GM13976 (cell line): ENCODE data around the gene CD37.

Source experiments
- DNase-seq: peaks from one replicate; pipeline ENCODE4 v3.0.0; 2012; ENCODE audit warnings: low spot score
- in situ Hi-C: fragments of 300-500 bp; cut with MboI; formaldehyde crosslinking; loops from one replicate; pipeline ENCODE4 v1.12.0; 2022; ENCODE audit warnings: low sequenced_read_pairs, mixed read lengths, inconsistent platforms; ENCODE audit not compliant: unreplicated experiment
- TF ChIP-seq, protein P1 (sequence below): IDR thresholded peaks from 2 replicates; pipeline ENCODE4 v1.5.1; 2012; ENCODE audit warnings: borderline replicate concordance, mild to moderate bottlenecking; ENCODE audit not compliant: insufficient read depth; ENCODE audit errors: extremely low read depth, missing control alignments, control extremely low read depth

CD37 gene

DNA sequence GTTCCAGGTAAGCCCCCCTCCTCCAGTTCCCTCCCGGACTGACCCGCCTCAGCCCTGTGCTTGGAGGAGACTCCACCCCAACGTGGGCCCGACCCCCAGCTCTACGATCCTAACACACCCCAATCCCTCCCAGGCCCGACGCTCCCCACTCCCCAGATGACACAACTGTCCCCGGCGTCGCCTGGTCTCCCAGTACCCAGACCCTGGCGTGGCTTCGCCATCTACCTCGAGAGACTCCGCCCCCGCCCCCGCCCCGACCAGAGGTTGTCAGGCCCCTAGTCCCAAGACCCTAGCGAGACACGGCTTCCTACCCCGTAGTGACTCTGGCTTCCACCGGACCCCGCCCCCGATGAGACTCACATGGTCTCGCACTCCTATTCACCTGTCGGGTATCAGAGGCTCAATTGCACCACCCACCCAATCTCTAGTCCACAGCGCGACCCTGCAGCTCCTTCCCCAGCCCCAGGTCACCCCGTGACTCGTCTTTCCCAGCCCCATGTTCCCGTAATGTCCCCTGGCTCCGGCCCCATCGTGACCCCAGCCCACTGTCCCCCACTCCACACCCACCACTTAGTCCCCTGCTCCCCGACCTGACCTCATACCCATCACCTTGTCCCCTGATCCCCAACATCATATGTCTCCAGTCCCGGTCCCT is 2.9 kb downstream of the CD37 start:
- in situ Hi-C loops = no loop called here
- TF ChIP-seq, protein P1, sequence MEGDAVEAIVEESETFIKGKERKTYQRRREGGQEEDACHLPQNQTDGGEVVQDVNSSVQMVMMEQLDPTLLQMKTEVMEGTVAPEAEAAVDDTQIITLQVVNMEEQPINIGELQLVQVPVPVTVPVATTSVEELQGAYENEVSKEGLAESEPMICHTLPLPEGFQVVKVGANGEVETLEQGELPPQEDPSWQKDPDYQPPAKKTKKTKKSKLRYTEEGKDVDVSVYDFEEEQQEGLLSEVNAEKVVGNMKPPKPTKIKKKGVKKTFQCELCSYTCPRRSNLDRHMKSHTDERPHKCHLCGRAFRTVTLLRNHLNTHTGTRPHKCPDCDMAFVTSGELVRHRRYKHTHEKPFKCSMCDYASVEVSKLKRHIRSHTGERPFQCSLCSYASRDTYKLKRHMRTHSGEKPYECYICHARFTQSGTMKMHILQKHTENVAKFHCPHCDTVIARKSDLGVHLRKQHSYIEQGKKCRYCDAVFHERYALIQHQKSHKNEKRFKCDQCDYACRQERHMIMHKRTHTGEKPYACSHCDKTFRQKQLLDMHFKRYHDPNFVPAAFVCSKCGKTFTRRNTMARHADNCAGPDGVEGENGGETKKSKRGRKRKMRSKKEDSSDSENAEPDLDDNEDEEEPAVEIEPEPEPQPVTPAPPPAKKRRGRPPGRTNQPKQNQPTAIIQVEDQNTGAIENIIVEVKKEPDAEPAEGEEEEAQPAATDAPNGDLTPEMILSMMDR = no peak
- no peak for DNase-seq

DNA sequence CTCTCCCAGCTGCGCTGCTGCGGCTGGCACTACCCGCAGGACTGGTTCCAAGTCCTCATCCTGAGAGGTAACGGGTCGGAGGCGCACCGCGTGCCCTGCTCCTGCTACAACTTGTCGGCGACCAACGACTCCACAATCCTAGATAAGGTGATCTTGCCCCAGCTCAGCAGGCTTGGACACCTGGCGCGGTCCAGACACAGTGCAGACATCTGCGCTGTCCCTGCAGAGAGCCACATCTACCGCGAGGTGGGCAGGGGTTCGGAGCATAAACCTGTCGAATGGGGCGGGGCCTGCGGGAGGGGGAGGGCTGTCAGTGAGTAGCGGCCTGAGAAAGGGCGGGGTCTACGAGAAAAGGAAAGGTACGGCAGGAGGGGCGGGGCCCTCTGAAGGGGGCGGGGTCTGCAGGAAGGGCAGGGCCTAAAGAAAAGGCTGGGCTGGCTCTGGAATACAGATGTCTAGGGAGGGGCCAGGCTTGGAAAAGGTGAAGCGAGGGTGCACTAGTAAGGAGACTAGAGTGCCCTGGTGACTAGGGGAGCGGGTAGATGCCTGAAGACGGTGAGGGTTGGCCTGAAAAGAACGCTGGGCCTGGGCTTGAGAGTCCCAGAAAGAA is 3.6 kb downstream of the CD37 start:
- TF ChIP-seq, protein P1 = no peak
- in situ Hi-C loops = no loop called here
- DNase-seq = no peak

DNA sequence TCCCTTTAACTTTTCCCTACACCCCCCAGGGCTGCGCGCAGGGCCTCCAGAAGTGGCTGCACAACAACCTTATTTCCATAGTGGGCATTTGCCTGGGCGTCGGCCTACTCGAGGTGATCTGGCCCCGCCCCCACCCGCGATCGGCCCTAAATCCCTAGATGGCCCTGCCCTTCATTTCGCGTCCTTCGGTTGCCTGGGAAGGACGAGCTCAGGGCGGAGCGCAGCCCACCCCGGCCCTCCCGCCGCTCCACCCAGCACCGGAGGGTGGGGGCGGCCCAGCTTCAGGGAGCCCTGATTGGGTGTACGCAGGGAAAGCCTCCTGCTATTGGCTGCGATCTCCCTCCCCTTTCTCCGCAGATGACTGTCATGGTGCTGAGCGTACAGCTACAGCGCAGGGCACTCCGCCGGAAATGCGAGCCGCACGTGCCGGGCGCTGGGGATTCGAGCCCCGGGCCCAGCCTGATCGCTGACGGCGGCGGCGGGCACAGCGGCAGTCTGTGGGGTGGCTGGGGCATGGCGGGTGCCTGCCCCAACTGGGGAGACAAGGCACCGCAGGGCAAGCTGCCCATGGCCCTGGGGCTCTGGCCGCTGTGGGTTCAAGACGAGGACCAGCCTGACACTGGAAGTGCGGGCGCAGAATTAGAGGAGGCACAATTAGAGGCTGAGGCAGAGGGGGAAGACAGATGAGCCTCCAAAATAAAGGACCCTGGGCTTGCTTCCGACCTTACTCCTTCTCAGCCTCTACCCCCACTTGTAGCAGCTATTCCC is 4.3 kb downstream of the CD37 start:
- DNase-seq = no peak
- in situ Hi-C loops = no loop called here
- TF ChIP-seq, protein P1 = no peak

DNA sequence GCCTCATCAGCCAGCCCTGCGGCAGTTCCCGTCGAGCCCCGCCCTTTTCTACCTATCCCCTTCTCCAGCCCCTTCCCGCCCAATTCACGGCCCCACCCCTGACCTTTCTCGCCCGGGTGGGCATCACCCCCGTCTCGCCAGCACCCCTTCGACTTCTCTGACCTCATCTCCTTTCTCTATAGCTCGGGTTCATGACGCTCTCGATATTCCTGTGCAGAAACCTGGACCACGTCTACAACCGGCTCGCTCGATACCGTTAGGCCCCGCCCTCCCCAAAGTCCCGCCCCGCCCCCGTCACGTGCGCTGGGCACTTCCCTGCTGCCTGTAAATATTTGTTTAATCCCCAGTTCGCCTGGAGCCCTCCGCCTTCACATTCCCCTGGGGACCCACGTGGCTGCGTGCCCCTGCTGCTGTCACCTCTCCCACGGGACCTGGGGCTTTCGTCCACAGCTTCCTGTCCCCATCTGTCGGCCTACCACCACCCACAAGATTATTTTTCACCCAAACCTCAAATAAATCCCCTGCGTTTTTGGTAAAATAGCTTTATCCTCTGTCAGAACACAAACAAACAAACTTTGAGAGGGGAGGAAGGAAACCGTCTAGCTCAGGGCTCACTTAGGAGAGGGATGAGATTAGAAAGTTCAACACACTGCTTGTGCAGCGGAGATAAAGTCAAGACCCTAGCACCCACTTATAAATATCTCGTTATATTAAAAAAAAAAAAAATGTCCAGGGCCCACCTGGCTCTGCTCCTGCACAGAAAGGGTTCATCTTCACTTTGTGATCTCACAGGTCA is 5.1 kb downstream of the CD37 start:
- in situ Hi-C loops = no loop called here
- DNase-seq = peak; percentile 96
- TF ChIP-seq, protein P1 = no peak

DNA sequence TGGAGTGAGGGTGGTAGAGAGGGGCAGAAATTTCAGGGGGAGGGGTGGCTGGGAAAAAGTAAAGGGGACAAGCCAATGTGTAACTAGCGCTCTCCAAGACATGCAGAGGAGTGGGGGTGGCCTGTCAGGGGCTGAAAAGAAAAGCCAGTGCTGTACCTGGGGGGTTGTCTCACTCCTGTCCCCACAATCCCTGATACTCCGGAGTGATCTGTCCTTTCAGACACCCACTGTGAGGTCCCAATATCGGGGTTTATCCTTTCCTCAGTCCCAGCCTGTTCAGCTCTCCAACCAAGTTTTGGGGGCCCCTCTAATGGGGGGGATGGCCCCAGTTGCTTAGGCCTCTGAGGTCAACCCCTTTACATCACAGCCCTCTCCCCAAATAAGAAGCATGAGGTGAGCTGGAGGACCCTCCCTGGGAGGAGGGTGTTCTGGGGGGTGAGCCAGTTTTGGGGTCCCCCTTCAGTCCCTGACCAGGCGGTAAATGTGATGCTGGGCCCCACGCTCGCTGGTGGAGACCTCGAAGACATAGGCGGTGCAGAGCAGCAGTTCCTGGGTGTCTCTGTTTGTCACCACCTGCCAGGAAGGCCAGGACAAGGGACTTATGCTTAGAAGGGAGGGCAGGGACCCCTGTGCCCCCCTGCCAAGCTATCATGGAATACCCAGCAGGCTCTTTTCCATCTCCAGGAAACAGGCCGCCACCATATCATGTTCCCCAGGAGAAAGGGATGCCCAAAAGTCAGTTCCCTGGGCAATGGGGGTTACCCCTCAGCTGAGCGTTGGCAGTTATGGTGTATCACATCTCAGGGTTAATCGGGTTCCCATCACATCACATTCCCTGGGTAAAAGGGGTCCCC is 5.9 kb downstream of the CD37 start:
- TF ChIP-seq, protein P1 = no peak
- in situ Hi-C loops = no loop called here
- DNase-seq = peak; percentile 24
